ENCODE results near the gene SRSF2.
"Not testable (repeated sequence)": the region's sequence is repeated elsewhere in the genome, so short reads cannot be mapped to it uniquely, and the experiment has no call there.

SRSF2 gene

GRCh38 chr17:76720941-76721340, 16.2 kb downstream of the SRSF2 start:
- no peak for DNase-seq (ENCODE audit: low read depth)

DNA sequence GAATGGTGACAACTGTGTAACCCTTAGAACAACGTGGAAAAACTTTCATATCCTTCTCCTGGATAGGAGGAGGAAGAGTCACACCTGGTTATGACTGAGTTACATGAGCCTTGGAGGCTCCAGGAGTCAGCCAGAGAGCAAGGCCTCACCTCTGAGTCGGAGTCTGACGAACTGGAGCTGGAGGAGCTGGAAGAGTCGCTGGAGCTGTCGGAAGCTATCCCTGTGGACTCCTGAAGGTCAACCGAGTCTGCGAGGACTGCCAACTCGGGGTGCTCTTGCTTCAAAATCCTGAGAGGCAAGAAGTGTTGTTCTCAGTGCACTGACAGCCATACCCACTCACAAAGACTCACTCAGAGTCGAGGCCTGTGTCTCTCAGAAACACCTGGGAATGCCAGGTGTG, 16.9 kb downstream of the SRSF2 start:
- no peak for DNase-seq (ENCODE audit: low read depth)

DNA sequence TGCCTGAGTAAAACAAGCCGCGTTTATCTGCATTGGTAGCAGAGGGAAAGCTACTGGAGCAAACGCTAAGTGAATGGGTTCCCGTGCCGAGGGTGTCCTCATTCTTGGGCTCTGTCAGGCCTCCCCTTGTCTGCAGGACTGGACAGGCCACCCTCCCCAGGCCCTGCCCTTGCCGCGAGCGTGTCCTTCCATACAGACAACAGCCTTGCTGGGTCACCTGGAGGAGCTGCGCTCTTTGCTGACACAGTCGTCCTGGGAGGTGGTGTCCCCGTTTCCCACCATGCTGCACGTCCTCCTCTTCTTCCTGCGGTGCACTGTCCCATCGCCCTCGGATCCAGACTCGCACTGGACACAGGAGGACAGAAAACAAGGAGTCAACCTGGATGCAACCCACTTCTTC, 18.6 kb downstream of the SRSF2 start:
- no peak for DNase-seq (ENCODE audit: low read depth)

DNA sequence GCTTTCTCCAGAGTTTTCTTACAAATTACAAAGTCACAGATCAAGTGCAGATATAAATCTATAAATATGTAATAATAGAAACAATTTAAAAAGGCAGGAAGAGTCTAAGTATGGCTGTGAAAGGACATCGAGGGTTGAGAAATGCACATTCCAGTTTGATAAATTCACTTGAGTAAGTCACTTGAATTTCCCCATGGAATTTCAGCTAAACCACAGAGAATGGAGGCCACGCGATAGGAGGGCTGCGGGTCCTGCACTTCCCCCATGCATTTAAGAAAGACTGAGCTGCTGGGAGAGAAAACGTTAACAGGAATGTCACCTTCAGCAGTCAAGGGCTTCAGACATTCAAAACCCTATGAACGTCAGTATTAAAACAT, 20.3 kb downstream of the SRSF2 start:
- no peak for DNase-seq (ENCODE audit: low read depth)

DNA sequence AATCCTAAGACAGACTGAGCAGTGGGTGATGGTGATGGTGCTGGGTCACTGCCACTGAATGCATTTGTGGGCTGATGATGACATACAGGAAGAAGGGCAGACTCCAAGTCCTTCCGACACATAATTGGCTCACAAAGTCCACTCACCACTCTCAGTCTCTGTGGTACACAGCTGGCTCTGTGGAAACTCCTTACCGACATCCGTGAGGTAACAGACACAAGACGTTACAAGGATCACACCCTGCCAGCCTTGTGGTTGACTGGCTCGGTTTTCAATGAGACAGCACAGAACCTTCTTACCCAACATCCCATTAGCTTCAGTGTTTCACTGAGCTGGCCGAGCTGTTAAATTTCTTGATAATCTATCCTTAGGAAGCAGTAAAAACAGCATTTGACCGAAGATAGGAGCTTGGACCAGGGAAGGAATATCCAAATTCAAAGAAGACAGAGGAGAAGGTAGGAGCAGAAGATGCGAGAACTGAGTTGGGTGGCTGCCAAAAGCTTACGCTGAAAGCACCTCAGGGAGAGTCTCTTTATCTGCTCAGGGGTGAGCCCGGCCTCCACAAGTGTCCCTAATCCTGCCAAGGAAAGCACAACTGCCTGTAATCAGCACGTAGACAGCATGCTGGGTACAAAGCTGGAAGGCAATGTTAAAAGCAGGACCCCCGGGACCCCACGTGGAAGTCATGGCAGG, 20.8 kb downstream of the SRSF2 start:
- DNase-seq (ENCODE audit: low read depth) = peak; percentile 66

- no peak for DNase-seq (ENCODE audit: low read depth)
Measured at GRCh38 chr17:76715496-76715830, 21.7 kb downstream of the SRSF2 start.

DNA sequence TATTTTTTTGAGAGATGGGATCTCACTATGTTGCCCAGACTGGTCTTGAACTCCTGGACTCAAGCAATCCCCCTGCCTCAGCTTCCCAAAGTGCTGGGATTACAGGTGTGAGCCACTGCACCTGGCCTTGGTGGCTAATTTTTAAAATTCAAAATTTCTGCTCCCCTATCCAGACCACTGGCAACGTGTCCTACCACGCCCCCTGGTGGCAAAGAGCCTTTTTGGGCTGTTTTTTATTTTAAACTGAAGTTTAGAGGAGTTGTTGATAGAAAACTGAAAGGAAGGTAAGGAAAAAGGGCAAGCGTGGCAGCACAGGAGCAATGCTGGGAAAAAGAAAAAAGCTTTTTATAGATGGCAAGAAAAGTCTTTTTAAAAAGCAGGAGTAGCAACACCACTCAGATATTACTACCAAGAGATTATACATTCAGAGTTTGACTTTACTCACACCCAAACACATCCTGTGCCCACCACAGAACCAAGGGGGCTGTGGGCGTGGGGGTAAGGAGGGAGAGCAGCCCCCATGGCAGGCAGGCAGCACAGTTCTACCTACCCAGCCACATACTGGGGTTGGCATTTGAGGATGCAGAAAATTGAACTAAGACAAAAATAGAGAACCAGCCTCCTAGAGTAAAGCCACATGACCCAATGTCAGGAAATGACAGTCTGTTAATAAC, 22.2 kb downstream of the SRSF2 start:
- peak; percentile 73 for DNase-seq (ENCODE audit: low read depth)

- DNase-seq (ENCODE audit: low read depth) = no peak
Measured at GRCh38 chr17:76714336-76714735, 22.8 kb downstream of the SRSF2 start.

DNA sequence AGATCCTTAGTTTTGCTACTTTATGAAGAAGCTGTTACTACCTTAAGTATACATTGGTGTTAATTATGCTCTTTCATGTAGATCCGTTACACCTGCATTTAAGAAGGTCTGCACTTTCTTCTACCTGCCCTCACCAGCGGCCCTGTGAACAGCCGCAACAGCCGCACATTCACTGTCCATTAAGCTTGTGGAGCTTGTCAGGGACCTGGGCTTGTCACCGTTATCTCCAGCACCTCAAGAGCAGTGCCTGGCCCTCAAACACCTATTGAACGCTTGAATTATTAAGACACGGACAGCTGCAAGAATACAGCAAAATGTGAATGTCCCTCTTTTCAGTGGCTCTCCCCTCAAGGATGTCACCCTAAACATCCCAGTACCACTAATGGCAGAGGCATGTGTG, 23.4 kb downstream of the SRSF2 start:
- no peak for DNase-seq (ENCODE audit: low read depth)

DNA sequence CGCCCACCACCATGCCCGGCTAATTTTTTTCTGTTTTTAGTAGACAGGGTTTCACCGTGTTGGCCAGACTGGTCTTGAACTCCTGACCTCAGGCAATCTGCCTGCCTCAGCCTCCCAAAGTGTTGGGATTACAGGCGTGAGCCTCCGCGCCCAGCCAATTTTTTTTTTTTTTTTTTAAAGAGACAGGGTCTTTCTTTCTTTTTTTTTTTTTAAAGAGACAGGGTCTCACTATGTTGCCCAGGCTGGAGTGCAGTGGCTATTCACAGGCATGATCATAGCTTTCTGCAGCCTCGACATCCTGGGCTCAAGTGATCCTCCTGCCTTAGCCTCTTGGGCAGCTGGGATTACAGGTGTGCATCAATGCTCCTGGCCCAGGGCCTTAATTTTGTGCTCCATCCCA, 24.8 kb downstream of the SRSF2 start:
- DNase-seq (ENCODE audit: low read depth) = not testable (repeated sequence)

GRCh38 chr17:76710863-76711611, 26.1 kb downstream of the SRSF2 start, which contains the start of gene MXRA7:
Gene MXRA7 (minus strand): TSS chr17:76710965. CDS start chr17:76710946, 19 bp downstream.
- DNase-seq (ENCODE audit: low read depth) = peak; percentile 50

GRCh38 chr17:76709951-76710862, 26.9 kb downstream of the SRSF2 start:
- not testable (repeated sequence) for DNase-seq (ENCODE audit: low read depth)

GRCh38 chr17:76709077-76709950, 27.8 kb downstream of the SRSF2 start:
- no peak for DNase-seq (ENCODE audit: low read depth)

GRCh38 chr17:76707985-76708807, 28.9 kb downstream of the SRSF2 start:
- DNase-seq (ENCODE audit: low read depth) = no peak

- no peak for DNase-seq (ENCODE audit: low read depth)
Measured at GRCh38 chr17:76706817-76707216, 30.3 kb downstream of the SRSF2 start.

GRCh38 chr17:76704805-76705204, 32.3 kb downstream of the SRSF2 start:
- no peak for DNase-seq (ENCODE audit: low read depth)

- DNase-seq (ENCODE audit: low read depth) = no peak
Measured at GRCh38 chr17:76702941-76703637, 34.0 kb downstream of the SRSF2 start.

DNA sequence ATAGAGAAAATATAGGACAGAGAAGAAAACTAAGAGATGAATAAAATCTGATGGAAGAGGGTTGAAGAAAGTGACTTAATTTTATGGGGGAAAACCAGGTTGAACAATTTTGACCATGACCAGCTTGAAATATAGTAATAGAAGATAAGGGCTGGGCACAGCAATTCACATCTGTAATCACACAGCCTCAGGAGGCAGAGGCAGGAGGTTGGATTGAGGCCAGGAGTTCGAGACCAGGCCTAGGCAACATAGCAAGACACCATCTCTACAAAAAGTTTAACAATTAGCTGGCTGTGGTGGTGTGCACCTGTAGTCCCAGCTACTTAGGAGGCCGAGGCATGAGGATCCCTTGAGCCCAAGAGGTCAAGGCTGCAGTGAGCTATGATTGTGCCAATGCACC, 35.1 kb downstream of the SRSF2 start:
- DNase-seq (ENCODE audit: low read depth) = no peak

DNA sequence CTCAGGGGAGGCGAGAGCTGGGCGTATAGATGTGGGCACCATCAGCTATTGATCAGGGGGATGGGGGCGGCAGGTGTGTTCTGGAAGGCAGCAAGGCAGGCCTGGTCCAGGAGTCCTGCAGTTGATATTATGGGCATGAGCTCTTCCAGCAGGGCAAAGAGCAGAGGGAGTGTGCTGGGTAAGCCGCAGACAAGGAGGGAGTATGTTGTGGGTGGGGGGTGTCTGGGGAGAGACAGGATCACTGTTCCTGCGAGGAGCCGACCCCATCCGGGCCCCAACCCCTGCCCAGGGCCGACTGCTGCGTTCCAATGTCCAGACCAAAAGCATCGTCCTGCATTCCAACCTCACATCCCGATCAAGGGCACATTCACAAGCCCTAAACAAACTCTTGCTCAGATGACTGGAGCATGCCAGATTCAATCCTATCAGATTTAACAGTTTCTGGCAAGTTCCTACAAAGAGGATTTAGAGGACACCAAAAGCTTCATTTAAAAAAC, 35.6 kb downstream of the SRSF2 start:
- no peak for DNase-seq (ENCODE audit: low read depth)
